ENCODE measurements around the gene TRIM24.

GRCh38 chr7:138459413-138460175, 465 bp upstream of the TRIM24 start:
- TF ChIP-seq CTCF (IDR thresholded peaks at IDR 0.05 in 8 of 11, conservative IDR thresholded peaks at IDR 0.05 in 3 of 11) = peak in 8 of 11 experiments; percentile 3 to 51 (median 38)
- no peak for TF ChIP-seq POLR2AphosphoS5 (IDR thresholded peaks at IDR 0.05)

All from spleen (tissue), 7 donors.